ENCODE data around the gene HMCN2.

HMCN2 gene

GRCh38 chr9:130476151-130476730 is 210.7 kb downstream of the HMCN2 start:
- Histone ChIP-seq H3K27me3 (ENCODE audit: control insufficient read depth, insufficient read depth, low read length) (peaks cover 7% of the 10 kb centered on the region; the same call in 1 of the 2 replicates), H3K4me3 (ENCODE audit: low read depth, low read length) (no peak overlapping the region), H3K9me3 (ENCODE audit: control insufficient read depth, insufficient read depth, low read depth, low read length) (no peaks in the 10 kb centered on the region), H3K27ac (ENCODE audit: low read depth, low read length) (no peak overlapping the region), H3K9ac (ENCODE audit: low read length) (no peak overlapping the region), H3K36me3 (ENCODE audit: control insufficient read depth, insufficient read depth, low read length) (peaks cover 11% of the 10 kb centered on the region; the same call in 1 of the 2 replicates), H3K4me1 (ENCODE audit: control insufficient read depth, insufficient read depth, low read length) (peaks cover 26% of the 10 kb centered on the region)

- Histone ChIP-seq H3K9ac (ENCODE audit: low read length) (no peak overlapping the region), H3K36me3 (ENCODE audit: control insufficient read depth, insufficient read depth, low read length) (peaks cover 10% of the 10 kb centered on the region; the same call in 1 of the 2 replicates), H3K4me3 (ENCODE audit: low read depth, low read length) (no peak overlapping the region), H3K27ac (ENCODE audit: low read depth, low read length) (no peak overlapping the region), H3K9me3 (ENCODE audit: control insufficient read depth, insufficient read depth, low read depth, low read length) (no peaks in the 10 kb centered on the region), H3K4me1 (ENCODE audit: control insufficient read depth, insufficient read depth, low read length) (peaks cover 20% of the 10 kb centered on the region), H3K27me3 (ENCODE audit: control insufficient read depth, insufficient read depth, low read length) (peaks cover 7% of the 10 kb centered on the region; the same call in 1 of the 2 replicates)
Observed at GRCh38 chr9:130477564-130477963, 212.0 kb downstream of the HMCN2 start.

DNA sequence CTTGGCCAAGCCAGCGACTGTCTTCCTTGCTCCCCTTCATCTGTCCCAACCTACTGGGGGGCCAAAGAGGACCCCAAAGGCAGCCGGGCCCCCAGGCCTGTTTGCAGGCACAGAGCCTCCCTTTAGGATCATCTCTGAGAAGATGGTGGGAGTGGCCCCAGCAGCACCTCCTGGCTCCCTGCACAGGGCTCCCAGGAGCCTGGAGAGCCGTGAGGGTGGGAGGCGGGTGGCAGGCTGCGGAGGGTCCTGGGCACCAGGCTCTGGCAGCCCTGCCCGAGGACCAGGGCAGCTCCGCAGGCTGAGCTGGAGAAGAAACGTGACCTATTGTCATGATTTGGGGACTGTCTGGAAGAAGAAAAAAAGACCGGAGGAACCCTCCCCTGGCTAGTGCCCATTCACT is 212.6 kb downstream of the HMCN2 start:
- Histone ChIP-seq H3K4me3 (ENCODE audit: low read depth, low read length) (no peak overlapping the region), H3K36me3 (ENCODE audit: control insufficient read depth, insufficient read depth, low read length) (peaks cover 10% of the 10 kb centered on the region; the same call in 1 of the 2 replicates)

DNA sequence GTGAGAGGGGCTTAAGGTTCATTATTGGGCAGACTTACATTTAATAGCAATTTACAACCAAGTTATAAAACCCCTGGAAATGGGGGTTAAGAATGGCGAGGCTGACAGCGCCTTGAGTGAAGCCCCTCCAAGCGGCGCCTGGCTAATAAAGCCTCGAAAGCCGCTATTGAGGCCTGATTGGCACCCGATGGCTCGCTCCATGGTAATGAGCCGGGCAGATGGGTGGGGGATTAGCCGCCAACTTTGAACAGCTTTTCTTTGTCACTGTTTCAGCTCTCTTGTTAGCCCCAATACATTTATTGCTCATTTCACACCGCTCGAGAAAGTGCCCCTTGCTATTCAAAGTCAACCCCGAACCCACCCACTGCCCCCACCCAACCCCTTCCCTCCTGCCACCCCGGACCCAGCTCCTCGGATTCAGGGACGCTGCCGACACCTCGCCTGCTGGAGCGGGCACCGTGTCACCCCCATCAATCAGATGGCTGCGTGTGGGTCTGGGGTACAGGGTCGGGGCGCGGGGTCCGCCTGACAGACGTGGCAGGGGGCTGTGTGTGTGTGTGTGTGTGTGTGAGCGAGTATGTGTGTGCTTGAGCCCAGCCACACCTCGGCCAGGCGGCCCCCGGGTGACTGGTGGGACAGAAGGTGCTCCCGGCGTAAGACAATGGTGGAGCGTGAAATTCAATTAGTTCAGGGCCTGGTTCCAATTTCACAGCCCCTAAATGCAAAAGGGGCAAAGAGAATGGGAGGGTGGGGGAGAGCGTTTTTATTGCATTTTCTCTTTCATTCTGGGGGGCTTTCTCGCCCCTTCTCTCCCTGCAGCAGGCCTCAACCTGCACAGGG is 213.4 kb downstream of the HMCN2 start:
- no peak overlapping the region for H3K27ac ChIP-seq (ENCODE audit: low read depth, low read length)
- H3K36me3 ChIP-seq (ENCODE audit: control insufficient read depth, insufficient read depth, low read length) = peaks cover 10% of the 10 kb centered on the region; the same call in 1 of the 2 replicates
- no peak overlapping the region for H3K9ac ChIP-seq (ENCODE audit: low read length)
- no peak overlapping the region for H3K4me3 ChIP-seq (ENCODE audit: low read depth, low read length)
- peaks cover 14% of the 10 kb centered on the region for H3K4me1 ChIP-seq (ENCODE audit: control insufficient read depth, insufficient read depth, low read length)
- H3K27me3 ChIP-seq (ENCODE audit: control insufficient read depth, insufficient read depth, low read length) = peaks cover 7% of the 10 kb centered on the region; the same call in 1 of the 2 replicates
- no peaks in the 10 kb centered on the region for H3K9me3 ChIP-seq (ENCODE audit: control insufficient read depth, insufficient read depth, low read depth, low read length)

More for the DNA sequence above, 212.6 kb downstream of the HMCN2 start:
- peaks cover 7% of the 10 kb centered on the region; the same call in 1 of the 2 replicates for H3K27me3 ChIP-seq (ENCODE audit: control insufficient read depth, insufficient read depth, low read length)
- no peaks in the 10 kb centered on the region for H3K9me3 ChIP-seq (ENCODE audit: control insufficient read depth, insufficient read depth, low read depth, low read length)
- H3K4me1 ChIP-seq (ENCODE audit: control insufficient read depth, insufficient read depth, low read length) = peaks cover 20% of the 10 kb centered on the region
- H3K27ac ChIP-seq (ENCODE audit: low read depth, low read length) = no peak overlapping the region
- H3K9ac ChIP-seq (ENCODE audit: low read length) = no peak overlapping the region

GRCh38 chr9:130479587-130479986 is 214.0 kb downstream of the HMCN2 start:
- no peak overlapping the region for H3K27ac ChIP-seq (ENCODE audit: low read depth, low read length)
- H3K9me3 ChIP-seq (ENCODE audit: control insufficient read depth, insufficient read depth, low read depth, low read length) = no peaks in the 10 kb centered on the region
- H3K27me3 ChIP-seq (ENCODE audit: control insufficient read depth, insufficient read depth, low read length) = peaks cover 5% of the 10 kb centered on the region; the same call in 1 of the 2 replicates
- no peak overlapping the region for H3K4me3 ChIP-seq (ENCODE audit: low read depth, low read length)
- no peak overlapping the region for H3K9ac ChIP-seq (ENCODE audit: low read length)
- peaks cover 8% of the 10 kb centered on the region for H3K4me1 ChIP-seq (ENCODE audit: control insufficient read depth, insufficient read depth, low read length)
- peaks cover 10% of the 10 kb centered on the region; the same call in 1 of the 2 replicates for H3K36me3 ChIP-seq (ENCODE audit: control insufficient read depth, insufficient read depth, low read length)

DNA sequence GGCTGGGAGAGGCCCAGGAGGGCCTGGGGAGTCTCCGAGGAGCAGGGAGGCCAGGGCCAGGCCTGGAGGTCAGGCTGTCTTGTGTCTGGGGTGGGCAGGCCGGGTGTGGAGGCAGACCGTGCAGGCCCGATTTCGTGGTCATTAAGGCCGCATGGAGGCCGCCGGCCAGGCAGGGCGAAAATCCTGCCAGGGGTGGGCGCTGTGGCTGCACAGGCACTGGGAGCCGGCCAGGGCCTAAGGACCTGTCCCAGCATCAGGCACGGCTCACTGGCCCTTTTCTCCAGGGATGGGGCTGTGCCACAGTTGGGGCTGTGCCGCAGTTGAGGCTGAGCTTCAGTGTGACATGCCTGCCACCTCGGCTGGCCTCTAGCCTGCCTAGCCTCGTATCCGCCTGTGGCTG is 215.1 kb downstream of the HMCN2 start:
- Histone ChIP-seq H3K4me1 (ENCODE audit: control insufficient read depth, insufficient read depth, low read length) (peaks cover 6% of the 10 kb centered on the region; the same call in 1 of the 2 replicates), H3K9ac (ENCODE audit: low read length) (no peak overlapping the region), H3K27ac (ENCODE audit: low read depth, low read length) (no peak overlapping the region), H3K9me3 (ENCODE audit: control insufficient read depth, insufficient read depth, low read depth, low read length) (no peaks in the 10 kb centered on the region), H3K4me3 (ENCODE audit: low read depth, low read length) (no peak overlapping the region), H3K36me3 (ENCODE audit: control insufficient read depth, insufficient read depth, low read length) (peaks cover 11% of the 10 kb centered on the region), H3K27me3 (ENCODE audit: control insufficient read depth, insufficient read depth, low read length) (no peaks in the 10 kb centered on the region; the same call in 1 of the 2 replicates)

DNA sequence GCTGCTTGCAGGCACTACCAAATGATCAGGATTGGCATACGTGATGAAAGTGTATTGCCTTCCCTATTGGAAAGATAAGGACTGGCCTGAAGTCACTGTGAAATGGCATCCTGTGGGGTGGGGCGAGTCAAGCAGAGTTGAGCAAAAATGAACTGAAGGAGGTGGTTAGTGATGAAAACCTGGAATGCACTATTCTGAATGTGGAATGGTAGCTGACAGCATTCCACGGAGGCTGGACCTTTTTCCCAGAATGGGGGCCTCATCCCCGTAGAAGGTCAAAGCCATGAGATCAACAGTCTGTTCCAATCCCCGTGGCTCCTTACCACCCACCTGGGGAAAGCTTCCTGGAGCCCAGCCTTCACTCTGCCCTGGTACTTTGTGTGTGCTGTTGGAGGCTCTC is 216.9 kb downstream of the HMCN2 start:
- H3K27me3 ChIP-seq (ENCODE audit: control insufficient read depth, insufficient read depth, low read length) = no peaks in the 10 kb centered on the region; the same call in 1 of the 2 replicates
- no peaks in the 10 kb centered on the region for H3K9me3 ChIP-seq (ENCODE audit: control insufficient read depth, insufficient read depth, low read depth, low read length)
- H3K27ac ChIP-seq (ENCODE audit: low read depth, low read length) = no peak overlapping the region
- peaks cover 8% of the 10 kb centered on the region for H3K36me3 ChIP-seq (ENCODE audit: control insufficient read depth, insufficient read depth, low read length)
- peaks cover 6% of the 10 kb centered on the region; the same call in 1 of the 2 replicates for H3K4me1 ChIP-seq (ENCODE audit: control insufficient read depth, insufficient read depth, low read length)
- H3K9ac ChIP-seq (ENCODE audit: low read length) = no peak overlapping the region
- H3K4me3 ChIP-seq (ENCODE audit: low read depth, low read length) = no peak overlapping the region

- no peaks in the 10 kb centered on the region for H3K9me3 ChIP-seq (ENCODE audit: control insufficient read depth, insufficient read depth, low read depth, low read length)
- peaks cover 6% of the 10 kb centered on the region; the same call in 1 of the 2 replicates for H3K4me1 ChIP-seq (ENCODE audit: control insufficient read depth, insufficient read depth, low read length)
- no peaks in the 10 kb centered on the region; the same call in 1 of the 2 replicates for H3K27me3 ChIP-seq (ENCODE audit: control insufficient read depth, insufficient read depth, low read length)
- H3K9ac ChIP-seq (ENCODE audit: low read length) = no peak overlapping the region
- H3K36me3 ChIP-seq (ENCODE audit: control insufficient read depth, insufficient read depth, low read length) = peaks cover 7% of the 10 kb centered on the region
- no peak overlapping the region for H3K27ac ChIP-seq (ENCODE audit: low read depth, low read length)
- no peak overlapping the region for H3K4me3 ChIP-seq (ENCODE audit: low read depth, low read length)
Observed at GRCh38 chr9:130483371-130483971, 217.9 kb downstream of the HMCN2 start.

Data from HUES6 (cell line).